Measurements from ENCODE around the gene ZNF562.

Gene ZNF562

DNA sequence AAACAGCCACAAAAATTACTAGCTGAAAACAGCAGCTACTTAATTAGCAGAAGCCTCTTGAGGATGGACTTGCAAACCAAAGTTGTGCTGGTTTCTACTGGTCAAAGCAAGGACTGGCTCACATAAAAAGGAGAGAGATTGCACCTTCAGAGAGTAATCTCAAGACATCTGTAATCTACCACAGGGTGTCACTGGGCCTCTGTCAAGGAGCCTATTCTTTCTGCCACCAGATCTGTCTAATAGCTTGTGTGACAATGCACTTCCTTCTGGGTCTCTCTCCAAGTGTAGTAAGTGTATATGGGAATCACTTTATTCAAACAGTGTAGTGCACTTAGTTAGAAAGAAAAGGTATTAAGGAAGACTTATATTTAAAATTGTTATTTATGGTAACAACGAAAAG, 29.4 kb downstream of the ZNF562 start:
- in situ Hi-C loops (cut with HindIII; ENCODE audit: low sequenced_read_pairs): no loop called here

GRCh38 chr19:9644472-9644871, 30.4 kb downstream of the ZNF562 start:
- in situ Hi-C loops (cut with HindIII; ENCODE audit: low sequenced_read_pairs): no loop called here

DNA sequence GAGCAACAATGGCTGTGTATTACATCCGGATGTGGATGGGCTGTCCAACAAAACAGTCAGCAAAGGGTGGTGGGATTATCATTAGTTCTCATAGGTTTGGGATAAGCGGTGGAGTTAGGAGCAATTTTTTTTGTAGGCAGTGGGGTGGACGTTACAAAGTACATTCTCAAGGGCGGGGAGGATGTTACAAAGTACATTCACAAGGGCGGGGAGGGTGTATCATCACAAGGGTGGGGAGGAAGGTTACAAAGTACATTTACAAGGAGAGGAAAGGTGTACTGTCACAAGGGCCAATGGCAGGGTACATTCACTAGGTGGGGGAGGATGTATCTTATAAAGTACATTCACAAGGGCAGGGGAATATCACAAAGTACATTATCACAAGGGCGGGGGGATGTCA, 33.1 kb downstream of the ZNF562 start:
- in situ Hi-C loops (cut with HindIII; ENCODE audit: low sequenced_read_pairs): no loop called here

DNA sequence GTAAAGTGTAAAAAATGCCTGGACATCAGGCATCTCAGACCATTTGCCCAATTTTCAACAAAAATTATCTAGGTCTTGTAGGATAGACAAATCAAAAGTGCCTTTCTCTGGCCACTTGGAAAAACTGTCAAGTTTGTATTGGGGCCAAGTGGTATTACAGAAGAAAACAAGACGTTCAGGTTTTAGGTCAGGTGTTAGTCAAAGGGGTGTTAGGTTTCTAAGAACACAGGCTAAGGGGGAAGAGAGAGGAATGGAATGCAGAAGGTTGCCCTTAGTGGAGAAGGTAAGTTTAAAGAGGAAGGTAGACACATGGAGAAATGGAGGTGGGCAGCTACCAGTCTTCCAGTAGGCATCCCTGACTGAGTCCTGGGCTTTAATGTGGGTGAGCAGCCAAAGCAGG, 33.9 kb downstream of the ZNF562 start:
- in situ Hi-C loops (cut with HindIII; ENCODE audit: low sequenced_read_pairs): no loop called here

DNA sequence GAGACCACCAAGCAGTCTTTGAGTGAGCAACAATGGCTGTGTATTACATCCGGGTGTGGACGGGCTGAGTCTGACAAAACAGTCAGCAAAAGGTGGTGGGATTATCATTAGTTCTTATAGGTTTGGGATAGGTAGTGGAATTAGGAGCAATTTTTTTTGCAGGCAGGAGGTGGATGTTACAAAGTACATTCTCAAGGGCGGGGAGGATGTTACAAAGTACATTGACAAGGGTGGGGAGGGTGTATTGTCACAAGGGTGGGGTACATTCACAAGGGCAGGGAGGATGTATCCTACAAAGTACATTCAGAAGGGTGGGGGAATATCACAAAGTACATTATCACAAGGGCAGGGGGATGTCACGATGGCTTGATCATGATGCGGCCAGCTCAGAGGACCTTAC, 38.9 kb downstream of the ZNF562 start:
- in situ Hi-C loops (cut with HindIII; ENCODE audit: low sequenced_read_pairs): no loop called here

DNA sequence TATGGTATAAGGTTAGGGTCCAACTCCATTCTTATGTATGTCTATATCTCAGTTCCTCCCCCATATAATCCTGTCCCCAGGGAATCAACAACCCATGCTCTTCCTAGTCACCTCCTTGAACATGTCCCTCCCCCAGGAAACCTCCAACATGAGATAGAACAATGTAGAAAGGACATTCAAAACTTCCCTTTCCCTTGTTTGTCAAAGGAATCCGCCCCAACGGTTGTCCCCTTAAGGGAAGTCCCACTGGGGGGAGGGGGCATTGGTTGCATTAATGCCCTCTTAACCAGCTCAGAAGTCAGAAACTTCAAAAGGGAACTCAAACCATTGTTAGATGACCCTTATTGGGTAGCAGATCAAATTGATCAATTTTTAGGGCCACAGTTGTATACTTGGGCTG, 47.0 kb downstream of the ZNF562 start:
- in situ Hi-C loops (cut with HindIII; ENCODE audit: low sequenced_read_pairs): loop anchor here (5.0 kb wide), 1 partner anchor 46 kb away; the partner anchor contains the start of gene ZNF121

DNA sequence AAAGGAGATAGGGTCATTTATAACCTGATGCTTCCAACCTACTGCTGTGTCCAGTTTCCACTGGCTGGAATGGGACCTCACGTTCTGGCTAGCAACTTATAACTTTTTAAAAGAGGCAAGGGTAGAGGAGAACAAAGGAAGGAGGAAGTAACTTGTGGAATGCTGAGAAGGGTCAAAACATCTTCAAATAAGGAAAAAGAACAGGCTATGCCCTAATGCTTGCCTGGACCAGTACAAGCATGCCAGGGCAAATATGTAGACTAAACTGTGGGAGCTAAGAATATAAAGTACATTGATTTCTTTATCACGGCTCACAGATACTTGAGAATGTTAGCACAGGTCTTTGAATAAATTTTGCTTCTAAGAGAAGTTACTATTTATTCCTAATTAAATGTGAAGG, 52.4 kb downstream of the ZNF562 start:
- in situ Hi-C loops (cut with HindIII; ENCODE audit: low sequenced_read_pairs): no loop called here

DNA sequence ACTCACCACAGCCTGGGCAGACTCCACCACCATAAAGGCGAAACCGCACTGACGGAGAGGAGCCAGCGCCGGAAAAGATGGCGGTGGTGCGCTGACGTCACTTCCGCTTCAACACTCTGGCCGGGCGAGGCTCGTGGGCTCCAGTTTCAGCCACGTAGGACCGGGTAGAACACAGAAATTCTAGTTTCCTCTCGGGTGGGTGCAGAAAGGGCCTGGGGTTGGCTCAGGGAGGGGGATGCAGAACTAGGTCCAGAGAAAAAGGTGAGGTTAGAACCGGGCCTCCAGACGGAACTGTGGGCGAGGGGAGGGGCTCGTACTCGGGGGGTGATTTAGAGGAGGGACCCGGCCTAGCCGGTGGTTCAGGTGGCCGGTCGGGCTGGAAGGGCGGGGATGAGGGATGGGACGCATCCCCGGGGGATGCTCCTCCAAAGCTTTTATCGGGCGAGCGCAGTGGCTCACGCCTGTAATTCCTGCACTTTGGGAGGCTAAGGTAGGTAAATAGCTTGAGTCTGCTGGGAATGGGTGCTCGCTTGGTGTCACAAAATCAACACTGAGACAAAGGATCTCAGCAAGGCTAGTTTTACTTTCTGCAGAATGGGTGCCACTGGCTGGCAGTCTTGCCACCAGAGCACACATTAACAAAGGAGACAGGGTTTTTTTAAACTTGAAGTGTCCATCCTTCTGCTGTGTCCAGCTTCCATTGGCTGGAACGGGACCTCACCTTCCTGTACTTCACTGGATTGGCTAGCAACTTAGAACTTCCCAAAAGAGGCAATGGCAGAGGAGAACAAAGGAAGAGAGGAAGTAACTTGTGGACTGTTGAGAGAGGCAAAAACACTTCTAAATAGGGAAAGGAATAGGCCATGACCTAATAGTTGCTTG, 53.5 kb downstream of the ZNF562 start, which contains the start of gene ZNF561:
Gene ZNF561 (minus strand): TSS at position 77 of the 882 bp plus-strand sequence. CDS start 1,776 bp downstream, outside the sequence.
- in situ Hi-C loops (cut with HindIII; ENCODE audit: low sequenced_read_pairs): no loop called here

DNA sequence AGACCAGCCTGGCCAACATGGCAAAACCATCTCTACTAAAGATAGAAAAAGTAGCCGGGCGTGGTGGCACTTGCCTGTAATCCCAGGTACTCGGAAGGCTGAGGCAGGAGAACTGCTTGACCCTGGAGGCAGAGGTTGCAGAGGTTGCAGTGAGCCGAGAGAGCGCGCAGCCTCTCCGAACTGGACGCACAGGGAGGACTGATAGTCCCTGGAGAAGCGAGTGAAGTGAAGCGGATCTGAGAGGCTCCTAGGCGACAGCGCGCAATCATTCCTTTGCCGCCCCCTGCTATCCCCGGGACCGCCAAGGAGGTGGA, 54.1 kb downstream of the ZNF562 start:
- in situ Hi-C loops (cut with HindIII; ENCODE audit: low sequenced_read_pairs): no loop called here

GRCh38 chr19:9615844-9616243, 59.1 kb downstream of the ZNF562 start:
- in situ Hi-C loops (cut with HindIII; ENCODE audit: low sequenced_read_pairs): no loop called here

GRCh38 chr19:9610484-9611113, 64.3 kb downstream of the ZNF562 start:
- in situ Hi-C loops (cut with HindIII; ENCODE audit: low sequenced_read_pairs): no loop called here

DNA sequence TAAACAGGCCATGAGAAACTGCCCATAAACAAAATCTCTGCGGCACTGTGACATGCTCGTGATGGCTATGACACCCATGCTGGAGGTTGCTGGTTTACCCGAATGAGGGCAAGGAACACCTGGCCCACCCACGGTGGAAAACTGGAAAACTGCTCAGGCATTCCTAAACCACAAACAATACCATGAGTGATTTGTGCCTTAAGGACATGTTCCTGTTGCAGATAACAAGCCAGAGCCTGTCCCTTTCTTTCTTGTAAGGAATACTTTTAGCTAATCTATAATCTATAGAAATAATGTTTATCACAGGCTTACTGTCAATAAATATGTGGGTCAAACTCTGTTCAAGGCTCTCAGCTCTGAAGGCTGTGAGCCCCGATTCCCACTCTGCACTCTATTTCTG, 66.0 kb downstream of the ZNF562 start:
- in situ Hi-C loops (cut with HindIII; ENCODE audit: low sequenced_read_pairs): no loop called here

- in situ Hi-C loops (cut with HindIII; ENCODE audit: low sequenced_read_pairs): no loop called here
Measured at GRCh38 chr19:9597027-9597426, 77.9 kb downstream of the ZNF562 start.
